Ascending aorta (tissue), 2 donors: ENCODE data around the gene AARS2. TPM values are rescaled to one million over a fixed set of nuclear protein-coding genes. Genes with fewer than 3 reads are reported as not detected.
A peak's percentile ranks its signal among the peaks of the same experiment; 100 is the strongest.
"Not testable (repeated sequence)": the region's sequence is repeated elsewhere in the genome, so short reads cannot be mapped to it uniquely, and the experiment has no call there.

ENCODE experiments used
- DNase-seq, 2 donors: peaks; one replicate each; pipeline ENCODE4 v3.0.0-alpha.2; 2019; ENCODE audit warnings: low spot score in 2 of 2
- H3K27ac ChIP-seq, 2 donors: fragments of 200-600 bp; sonication (generic); one replicate each; pipeline ENCODE4 v1.5.1; 2016 to 2017; ENCODE audit warnings: mild to moderate bottlenecking in 1 of 2
- H3K27me3 ChIP-seq: fragments of 200-600 bp; sonication (generic); one replicate; pipeline ENCODE4 v1.5.1; 2017
- H3K36me3 ChIP-seq, 2 donors: fragments of 200-600 bp; sonication (generic); one replicate each; pipeline ENCODE4 v1.5.1; 2016
- H3K4me1 ChIP-seq, 2 donors: fragments of 200-600 bp; sonication (generic); one replicate each; pipeline ENCODE4 v1.5.1; 2016 to 2017; ENCODE audit warnings: mild to moderate bottlenecking in 1 of 2
- H3K4me3 ChIP-seq, 2 donors: fragments of 200-600 bp; sonication (generic); one replicate each; pipeline ENCODE4 v1.5.1; 2016 to 2017; ENCODE audit warnings: mild to moderate bottlenecking in 1 of 2
- H3K9me3 ChIP-seq, 2 donors: fragments of 200-600 bp; sonication (generic); one replicate each; pipeline ENCODE4 v1.5.1; 2016
- CTCF ChIP-seq, 3 experiments: fragments of 200-600 bp in 2 of 3; fragments of 450-650 bp in 1 of 3; sonication (generic) in 2 of 3; IDR thresholded peaks; one replicate each; pipeline ENCODE4 v1.5.1; 2016 to 2019; ENCODE audit warnings: antibody characterized with exemption in 3 of 3, mild to moderate bottlenecking in 1 of 3, moderate library complexity in 1 of 3
- intact Hi-C: fragments of 100-400 bp; cut with DNase I; formaldehyde crosslinking; loops from one replicate; pipeline ENCODE4 v1.15.1; 2023
- total RNA-seq: library from RNA; depleted of rRNA; stranded (reverse); fragments of >200 nt; gene quantifications from one replicate; pipeline ENCODE4 v1.1.0, GENCODE V29; 2016

The AARS2 gene
- total RNA-seq, 1 donor from 2014 or later = 4.5 TPM

GRCh38 chr6:44353336-44353735, 40.2 kb upstream of the AARS2 start:
- no peak for TF ChIP-seq CTCF (IDR thresholded peaks at IDR 0.05)
- Histone ChIP-seq H3K36me3 (no peaks in the 10 kb centered on the region), H3K27ac (no peak overlapping the region), H3K4me1 (no peaks in the 10 kb centered on the region), H3K27me3 (no peaks in the 10 kb centered on the region), H3K4me3 (no peak overlapping the region), H3K9me3 (no peaks in the 10 kb centered on the region)
- intact Hi-C loops = no loop called here
- no peak for DNase-seq

GRCh38 chr6:44352259-44352658, 39.1 kb upstream of the AARS2 start:
- Histone ChIP-seq H3K9me3 (no peaks in the 10 kb centered on the region), H3K36me3 (no peaks in the 10 kb centered on the region), H3K27ac (no peak overlapping the region), H3K4me1 (no peaks in the 10 kb centered on the region), H3K27me3 (no peaks in the 10 kb centered on the region), H3K4me3 (no peak overlapping the region)
- no peak for DNase-seq
- TF ChIP-seq CTCF (IDR thresholded peaks at IDR 0.05) = no peak
- intact Hi-C loops = no loop called here

GRCh38 chr6:44350650-44350994, 37.5 kb upstream of the AARS2 start:
- DNase-seq, H3K4me3 ChIP-seq, H3K4me1 ChIP-seq, H3K36me3 ChIP-seq, H3K27ac ChIP-seq, intact Hi-C loops, H3K9me3 ChIP-seq, H3K27me3 ChIP-seq: not testable (repeated sequence)

GRCh38 chr6:44349904-44350649, 36.9 kb upstream of the AARS2 start:
- no peak for DNase-seq
- no peak overlapping the region for H3K27ac ChIP-seq
- no peak overlapping the region for H3K4me3 ChIP-seq
- no peaks in the 10 kb centered on the region for H3K9me3 ChIP-seq
- intact Hi-C loops = no loop called here
- H3K27me3 ChIP-seq = no peaks in the 10 kb centered on the region
- TF ChIP-seq CTCF (IDR thresholded peaks at IDR 0.05) = no peak
- no peaks in the 10 kb centered on the region for H3K4me1 ChIP-seq
- H3K36me3 ChIP-seq = no peaks in the 10 kb centered on the region

GRCh38 chr6:44346818-44347217, 33.7 kb upstream of the AARS2 start:
- H3K36me3 ChIP-seq, H3K4me3 ChIP-seq, intact Hi-C loops, H3K4me1 ChIP-seq, DNase-seq, H3K27me3 ChIP-seq, H3K9me3 ChIP-seq, H3K27ac ChIP-seq: not testable (repeated sequence)

- Histone ChIP-seq H3K9me3 (no peaks in the 10 kb centered on the region), H3K4me3 (peak within 1 kb of the TSS; percentile 35 to 40), H3K4me1 (no peaks in the 10 kb centered on the region), H3K36me3 (no peaks in the 10 kb centered on the region), H3K27ac (no peak within 1 kb of the TSS), H3K27me3 (peaks cover 3% of the 10 kb centered on the region)
- intact Hi-C loops = no loop called here
- DNase-seq = no peak
- TF ChIP-seq CTCF (IDR thresholded peaks at IDR 0.05) = no peak
These were observed 29.3 kb upstream of the AARS2 start, which contains the start of gene SPATS1 for GRCh38 chr6:44342489-44342888. Gene SPATS1, plus strand, starts transcription at chr6:44342650. Its CDS starts 446 bp downstream, at chr6:44343096.

GRCh38 chr6:44342052-44342451, 28.9 kb upstream of the AARS2 start:
- no peak for DNase-seq
- Histone ChIP-seq H3K27ac (no peak overlapping the region), H3K9me3 (no peaks in the 10 kb centered on the region), H3K4me3 (peak overlapping the region; percentile 35 to 40), H3K4me1 (no peaks in the 10 kb centered on the region), H3K27me3 (peaks cover 3% of the 10 kb centered on the region), H3K36me3 (no peaks in the 10 kb centered on the region)
- intact Hi-C loops = no loop called here
- TF ChIP-seq CTCF (IDR thresholded peaks at IDR 0.05) = no peak
